HEK293 (cell line): ENCODE results near the gene UCK2.

Source experiments
- CTCF ChIA-PET: fragments of 350-600 bp; formaldehyde crosslinking; extraction: SDS; loops from one replicate; lab custom pipeline; 2021; ENCODE audit warnings: antibody characterized with exemption; lab: Yijun Ruan, JAX
- POLR2A ChIA-PET: fragments of 300-600 bp; formaldehyde crosslinking; extraction: SDS; loops from one replicate; lab custom pipeline; 2020; ENCODE audit warnings: antibody characterized with exemption, inconsistent platforms; lab: Yijun Ruan, JAX
- H3K27ac ChIP-seq: fragments of 200-500 bp; sonication (Bioruptor generic); 2 replicates; pipeline ENCODE4 v1.5.1; 2014; ENCODE audit warnings: low read depth, low read length, control low read depth, inconsistent platforms; ENCODE audit errors: extremely low read depth
- H3K36me3 ChIP-seq, 2 experiments: fragments of 200-500 bp in 1 of 2; sonication (Bioruptor generic) in 1 of 2; 1 replicate in 1 of 2; 2 replicates in 1 of 2; pipeline ENCODE4 v1.5.1; 2014 to 2017; ENCODE audit warnings: inconsistent platforms in 2 of 2, low read length in 2 of 2; ENCODE audit not compliant: control insufficient read depth in 2 of 2, insufficient read depth in 1 of 2
- H3K4me1 ChIP-seq: fragments of 200-500 bp; sonication (Bioruptor generic); 2 replicates; pipeline ENCODE4 v1.5.1; 2014; ENCODE audit warnings: mild to moderate bottlenecking, low read length, inconsistent platforms; ENCODE audit not compliant: control insufficient read depth, insufficient read depth
- H3K4me3 ChIP-seq: 2 replicates; pipeline ENCODE4 v1.5.1; 2011; ENCODE audit warnings: low read depth, mild to moderate bottlenecking, control low read depth, low read length, moderate library complexity
- H3K9me3 ChIP-seq: fragments of 200-500 bp; sonication (Bioruptor generic); 2 replicates; pipeline ENCODE4 v1.5.1; 2014; ENCODE audit warnings: low read depth, low read length, inconsistent platforms; ENCODE audit not compliant: control insufficient read depth, insufficient read depth
- GLIS1 ChIP-seq: fragments of 450-650 bp; formaldehyde crosslinking; IDR thresholded peaks from 2 replicates; pipeline ENCODE4 v1.5.1; 2016; ENCODE audit warnings: missing biosample characterization, missing genetic modification characterization
- GLIS2 ChIP-seq: fragments of 450-650 bp; formaldehyde crosslinking; IDR thresholded peaks from 2 replicates; pipeline ENCODE4 v1.5.1; 2016; ENCODE audit warnings: missing biosample characterization, missing genetic modification characterization
- MEIS1 ChIP-seq: sonication (generic); formaldehyde crosslinking; IDR thresholded peaks from 2 replicates; pipeline ENCODE4 v1.8.1; 2022; ENCODE audit warnings: missing genetic modification reagents, mild to moderate bottlenecking, borderline replicate concordance
- PRDM4 ChIP-seq: fragments of 450-650 bp; formaldehyde crosslinking; IDR thresholded peaks from 2 replicates; pipeline ENCODE4 v1.5.1; 2017; ENCODE audit warnings: missing biosample characterization, missing genetic modification characterization
- PRDM6 ChIP-seq: fragments of 450-650 bp; formaldehyde crosslinking; IDR thresholded peaks from 2 replicates; pipeline ENCODE4 v1.5.1; 2017; ENCODE audit warnings: missing biosample characterization, missing genetic modification characterization
- RBAK ChIP-seq: fragments of 450-650 bp; formaldehyde crosslinking; IDR thresholded peaks from 2 replicates; pipeline ENCODE4 v1.5.1; 2016; ENCODE audit warnings: missing biosample characterization, missing genetic modification characterization
- SCRT2 ChIP-seq: fragments of 450-650 bp; formaldehyde crosslinking; IDR thresholded peaks from 2 replicates; pipeline ENCODE4 v1.5.1; 2016; ENCODE audit warnings: missing biosample characterization, missing genetic modification characterization
- ZBTB11 ChIP-seq: fragments of 450-650 bp; formaldehyde crosslinking; conservative IDR thresholded peaks from 2 replicates; pipeline ENCODE4 v1.5.1; 2016; ENCODE audit warnings: low read depth, missing biosample characterization, missing genetic modification characterization
- ZBTB17 ChIP-seq: fragments of 450-650 bp; formaldehyde crosslinking; IDR thresholded peaks from 2 replicates; pipeline ENCODE4 v1.5.1; 2016; ENCODE audit warnings: missing biosample characterization, missing genetic modification characterization
- ZBTB8A ChIP-seq: fragments of 450-650 bp; formaldehyde crosslinking; IDR thresholded peaks from 2 replicates; pipeline ENCODE4 v1.5.1; 2016; ENCODE audit warnings: missing biosample characterization, missing genetic modification characterization
- ZIC2 ChIP-seq: fragments of 450-650 bp; formaldehyde crosslinking; IDR thresholded peaks from 2 replicates; pipeline ENCODE4 v1.5.1; 2016; ENCODE audit warnings: missing biosample characterization, missing genetic modification characterization
- ZNF19 ChIP-seq: fragments of 450-650 bp; formaldehyde crosslinking; IDR thresholded peaks from 2 replicates; pipeline ENCODE4; 2016; ENCODE audit warnings: missing biosample characterization, missing genetic modification characterization, low read depth
- ZNF341 ChIP-seq: fragments of 450-650 bp; formaldehyde crosslinking; IDR thresholded peaks from 2 replicates; pipeline ENCODE4; 2016; ENCODE audit warnings: low read depth, missing biosample characterization, missing genetic modification characterization
- ZNF423 ChIP-seq: fragments of 450-650 bp; formaldehyde crosslinking; IDR thresholded peaks from 2 replicates; pipeline ENCODE4 v1.5.1; 2016; ENCODE audit warnings: missing biosample characterization, missing genetic modification characterization
- ZNF433 ChIP-seq: fragments of 450-650 bp; formaldehyde crosslinking; IDR thresholded peaks from 2 replicates; pipeline ENCODE4 v1.5.1; 2016; ENCODE audit warnings: missing biosample characterization, missing genetic modification characterization, low read depth
- ZNF558 ChIP-seq: fragments of 450-650 bp; formaldehyde crosslinking; IDR thresholded peaks from 2 replicates; pipeline ENCODE4 v1.5.1; 2016; ENCODE audit warnings: missing biosample characterization, missing genetic modification characterization
- ZNF580 ChIP-seq: fragments of 450-650 bp; formaldehyde crosslinking; IDR thresholded peaks from 2 replicates; pipeline ENCODE4 v1.5.1; 2016; ENCODE audit warnings: missing biosample characterization, missing genetic modification characterization
- ZNF600 ChIP-seq: fragments of 450-650 bp; formaldehyde crosslinking; IDR thresholded peaks from 2 replicates; pipeline ENCODE4 v1.5.1; 2016; ENCODE audit warnings: missing biosample characterization, missing genetic modification characterization
- ZNF621 ChIP-seq: fragments of 450-650 bp; formaldehyde crosslinking; IDR thresholded peaks from 2 replicates; pipeline ENCODE4 v1.5.1; 2017; ENCODE audit warnings: missing biosample characterization, missing genetic modification characterization
- ZNF623 ChIP-seq: fragments of 450-650 bp; formaldehyde crosslinking; IDR thresholded peaks from 2 replicates; pipeline ENCODE4 v1.5.1; 2016; ENCODE audit warnings: missing biosample characterization, missing genetic modification characterization
- ZNF677 ChIP-seq: fragments of 450-650 bp; IDR thresholded peaks from 2 replicates; pipeline ENCODE4 v1.5.0; 2018; ENCODE audit warnings: missing biosample characterization, mild to moderate bottlenecking, missing genetic modification characterization, moderate library complexity

Gene UCK2

DNA sequence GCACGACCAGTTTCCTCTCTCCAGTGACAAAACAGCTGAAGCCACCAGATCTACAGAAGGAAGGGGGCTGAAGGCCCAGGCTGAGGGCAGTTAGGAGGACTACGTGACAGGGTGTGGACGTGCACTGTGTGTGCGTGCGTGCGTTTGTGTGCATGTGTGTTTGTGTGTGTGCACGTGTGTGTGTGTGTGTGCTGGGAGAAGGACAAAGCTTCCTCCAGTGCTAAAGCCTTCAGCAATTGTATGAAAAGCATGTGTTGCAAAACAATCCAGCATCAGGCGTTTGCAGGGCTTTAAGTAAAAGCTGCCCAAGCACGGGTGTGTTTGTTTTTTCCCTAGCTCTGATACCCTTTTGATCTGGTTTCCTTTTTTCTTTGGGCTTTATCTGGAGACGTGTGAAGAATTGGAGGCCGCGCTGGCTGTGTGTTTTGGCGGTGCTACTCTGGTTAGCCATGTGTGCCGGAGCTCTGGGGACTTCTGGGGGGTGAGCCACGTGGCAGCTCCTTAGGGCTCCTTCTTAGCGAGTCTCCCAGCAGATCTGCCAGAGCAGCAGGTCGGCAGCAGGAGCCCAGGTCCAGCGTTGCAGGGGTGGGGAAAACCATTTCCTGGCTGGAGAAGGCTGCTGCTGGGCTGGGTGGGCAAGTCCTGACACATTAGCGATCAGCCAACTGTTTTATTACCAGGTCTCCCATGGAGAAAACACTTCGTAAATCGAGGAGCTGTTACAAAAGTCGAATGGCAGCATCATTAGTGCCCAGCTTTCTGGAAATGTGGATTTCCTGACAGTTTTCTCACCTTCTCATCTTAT, 73.4 kb downstream of the UCK2 start (continued):
- TF ChIP-seq ZNF580 (tag by site-specific recombination): 0 out of 2 replicates have a peak, but pooled peaks have one; percentile 14
- no peak for TF ChIP-seq RBAK
- TF ChIP-seq PRDM6 (tag by site-specific recombination): peak; percentile 89
- TF ChIP-seq ZNF19 (tag by site-specific recombination): no peak
- peak; percentile 23; the same call in 1 of the 2 replicates for TF ChIP-seq SCRT2 (tag by site-specific recombination)
- TF ChIP-seq ZBTB17 (tag by site-specific recombination): no peak
- TF ChIP-seq ZNF558: no peak
- TF ChIP-seq GLIS2 (tag by site-specific recombination): peak; percentile 42; the same call in 1 of the 2 replicates
- TF ChIP-seq ZNF600: 0 out of 2 replicates have a peak, but pooled peaks have one; percentile 52
- TF ChIP-seq ZIC2 (tag by site-specific recombination): peak; percentile 99
- TF ChIP-seq ZNF623 (tag by site-specific recombination): no peak
- no peak for TF ChIP-seq ZBTB11
- TF ChIP-seq ZNF341: peak; percentile 65
- TF ChIP-seq PRDM4 (tag by site-specific recombination): 0 out of 2 replicates have a peak, but pooled peaks have one; percentile 32
- TF ChIP-seq ZBTB8A: peak; percentile 78
- peak; percentile 83 for TF ChIP-seq ZNF423 (tag by site-specific recombination)
- TF ChIP-seq MEIS1: no peak
- peak; percentile 81 for TF ChIP-seq GLIS1

GRCh38 chr1:165902565-165902964, 75.2 kb downstream of the UCK2 start:
- TF ChIP-seq ZNF677 (tag by site-specific recombination) (no peak), ZNF621 (no peak), ZNF433 (tag by site-specific recombination) (no peak)
- Histone ChIP-seq H3K27ac (no peak overlapping the region), H3K9me3 (no peaks in the 10 kb centered on the region), H3K36me3 (peaks cover 4 to 72% of the 10 kb centered on the region in 2 experiments; a peak in 2 of 3 replicates), H3K4me1 (no peaks in the 10 kb centered on the region), H3K4me3 (no peak overlapping the region)
- ChIA-PET POLR2A (no interaction called here), CTCF (interaction anchor here (1.2 to 3.0 kb wide), 4 partner anchors 11 to 510 kb away, joined by 3 to 15 read pairs (median 4); no protein-coding TSS in a partner anchor)
